Retinal pigment epithelial cell (primary cell): ENCODE results near the gene PPP1R14D.

ENCODE experiments used
- DNase-seq: peaks from one replicate; pipeline ENCODE4 v3.0.0-alpha.2; 2010; ENCODE audit warnings: low read depth
- H3K4me3 ChIP-seq: 2 replicates; pipeline ENCODE4 v1.5.1; 2011; ENCODE audit warnings: mild to moderate bottlenecking, low read length, control low read depth, moderate library complexity
- TF ChIP-seq, protein P1 (sequence below): conservative IDR thresholded peaks from 2 replicates; pipeline ENCODE4 v1.5.1; 2011; ENCODE audit warnings: low read depth, low read length, control low read depth, inconsistent platforms

PPP1R14D gene

DNA sequence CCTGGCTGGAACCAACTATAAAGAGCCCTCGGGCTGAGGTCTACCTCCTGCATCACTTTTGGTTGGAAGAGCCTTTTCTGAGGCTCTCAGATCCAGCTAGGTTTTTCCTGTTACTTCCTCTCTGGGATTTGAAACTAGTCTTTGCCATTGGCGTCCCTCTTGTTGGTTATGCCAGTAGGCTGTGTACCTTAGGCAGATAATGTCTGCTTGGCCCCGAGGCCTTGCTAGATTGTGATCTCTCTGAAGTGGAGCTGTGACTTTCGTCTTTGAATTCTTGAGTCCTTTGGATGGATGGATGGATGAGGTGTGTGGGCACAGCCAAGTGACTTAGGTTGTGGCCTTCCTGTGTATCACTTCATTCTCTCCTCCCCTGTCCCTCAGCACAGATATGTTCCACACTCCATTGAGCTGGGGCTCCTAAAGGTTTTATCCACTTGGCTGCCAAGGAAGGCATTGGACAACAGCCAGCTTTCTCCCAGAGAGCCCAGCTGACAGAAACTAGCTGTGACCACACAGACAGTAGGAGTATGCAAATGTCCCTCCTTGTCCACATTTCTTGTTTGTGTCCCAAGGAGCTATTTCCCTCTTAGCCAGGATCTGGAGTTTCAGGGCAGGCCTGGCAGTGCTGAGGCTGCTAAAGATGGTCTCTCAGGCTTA lies 13.3 kb downstream of the PPP1R14D start:
- no peak overlapping the region for H3K4me3 ChIP-seq
- DNase-seq = no peak
- TF ChIP-seq, protein P1, sequence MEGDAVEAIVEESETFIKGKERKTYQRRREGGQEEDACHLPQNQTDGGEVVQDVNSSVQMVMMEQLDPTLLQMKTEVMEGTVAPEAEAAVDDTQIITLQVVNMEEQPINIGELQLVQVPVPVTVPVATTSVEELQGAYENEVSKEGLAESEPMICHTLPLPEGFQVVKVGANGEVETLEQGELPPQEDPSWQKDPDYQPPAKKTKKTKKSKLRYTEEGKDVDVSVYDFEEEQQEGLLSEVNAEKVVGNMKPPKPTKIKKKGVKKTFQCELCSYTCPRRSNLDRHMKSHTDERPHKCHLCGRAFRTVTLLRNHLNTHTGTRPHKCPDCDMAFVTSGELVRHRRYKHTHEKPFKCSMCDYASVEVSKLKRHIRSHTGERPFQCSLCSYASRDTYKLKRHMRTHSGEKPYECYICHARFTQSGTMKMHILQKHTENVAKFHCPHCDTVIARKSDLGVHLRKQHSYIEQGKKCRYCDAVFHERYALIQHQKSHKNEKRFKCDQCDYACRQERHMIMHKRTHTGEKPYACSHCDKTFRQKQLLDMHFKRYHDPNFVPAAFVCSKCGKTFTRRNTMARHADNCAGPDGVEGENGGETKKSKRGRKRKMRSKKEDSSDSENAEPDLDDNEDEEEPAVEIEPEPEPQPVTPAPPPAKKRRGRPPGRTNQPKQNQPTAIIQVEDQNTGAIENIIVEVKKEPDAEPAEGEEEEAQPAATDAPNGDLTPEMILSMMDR = no peak

- H3K4me3 ChIP-seq = no peak overlapping the region
- TF ChIP-seq, protein P1 = no peak
- no peak for DNase-seq
Measured at GRCh38 chr15:40812721-40813425, 15.6 kb downstream of the PPP1R14D start.

- TF ChIP-seq, protein P1 = no peak
- H3K4me3 ChIP-seq = no peak overlapping the region
- DNase-seq = no peak
Measured at GRCh38 chr15:40808861-40809450, 19.6 kb downstream of the PPP1R14D start.

DNA sequence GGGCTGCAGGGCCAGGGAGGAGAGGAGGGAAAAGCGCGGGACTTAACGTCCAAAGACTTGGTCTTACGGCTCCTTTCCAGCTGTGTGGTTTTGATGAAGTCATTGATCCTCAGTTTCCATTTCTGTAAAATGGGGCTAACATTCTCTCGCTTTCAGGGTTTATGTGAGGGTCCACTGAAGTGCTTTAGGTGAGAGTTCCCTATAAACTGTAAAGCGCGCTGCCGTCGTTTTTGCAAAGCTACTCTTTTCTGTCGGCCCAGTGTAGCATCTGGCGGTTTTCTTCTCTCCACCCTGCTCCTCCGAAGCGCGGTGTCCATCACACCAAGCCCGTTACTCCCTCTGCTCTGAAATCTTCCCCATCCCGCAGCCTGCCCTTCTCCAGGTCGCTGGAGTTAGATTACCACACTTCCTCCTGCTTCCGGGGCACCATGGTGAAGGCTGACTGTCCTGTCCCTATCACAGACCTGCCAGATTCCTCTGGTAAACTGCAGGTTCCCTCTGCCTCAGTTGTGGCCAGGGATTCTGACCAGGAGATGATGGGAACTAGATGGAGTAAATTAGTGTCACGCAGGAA lies 20.5 kb downstream of the PPP1R14D start:
- peak overlapping the region; percentile 82 for H3K4me3 ChIP-seq
- DNase-seq = no peak
- TF ChIP-seq, protein P1 = no peak

GRCh38 chr15:40807028-40807887 lies 21.2 kb downstream of the PPP1R14D start, which contains the start of the genes DNAJC17 and ZFYVE19:
DNAJC17 (minus strand) TSS chr15:40807473; CDS start chr15:40807446, 27 bp downstream.
ZFYVE19 (plus strand) TSS chr15:40807089; CDS start chr15:40807590, 501 bp downstream.
- H3K4me3 ChIP-seq = peak within 1 kb of the TSS; percentile 82
- DNase-seq = peak; percentile 93
- TF ChIP-seq, protein P1 = no peak

GRCh38 chr15:40806672-40807027 lies 21.9 kb downstream of the PPP1R14D start:
- DNase-seq = no peak
- H3K4me3 ChIP-seq = peak overlapping the region; percentile 82
- TF ChIP-seq, protein P1 = no peak
